ENCODE measurements around the gene TPR. TPM values are rescaled to one million over a fixed set of nuclear protein-coding genes. Genes with fewer than 3 reads are reported as not detected.

Gene TPR
- polyA plus RNA-seq, 2 of the 4 experiments (the other 2 are of a cell fraction), result 49.0 to 93.2 TPM

- ATAC-seq (no peak), DNase-seq (ENCODE audit: low read depth in 1 of 2, low spot score in 1 of 2) (no peak), FAIRE-seq (no peak)
- ChIA-PET CTCF (interaction anchor here (0.8 to 1.4 kb wide), 3 partner anchors 18 to 49 kb away, joined by 3 read pairs; partner anchors contain the start of gene ODR4), POLR2A (no interaction called here)
- 68% methylated on average over 2 of the region's 2 CpGs for WGBS (ENCODE audit: missing lambda C conversion rate)
- no peak overlapping the region for H3K4me2 ChIP-seq
- no peak overlapping the region for H3K4me3 ChIP-seq
- no peak for TF ChIP-seq E2F6 (IDR thresholded peaks at IDR 0.05; ENCODE audit: borderline replicate concordance, low read depth)
- no peak for TF ChIP-seq JUN (IDR thresholded peaks at IDR 0.05)
- TF ChIP-seq MAZ (IDR thresholded peaks at IDR 0.05; ENCODE audit: borderline replicate concordance, low read depth, low read length), result no peak
- TF ChIP-seq HES2 (IDR thresholded peaks at IDR 0.05), result no peak
- TF ChIP-seq CHD4 (IDR thresholded peaks at IDR 0.05; ENCODE audit: borderline replicate concordance), result no peak
- TF ChIP-seq ATOH8 (CRISPR knock-in tag; IDR thresholded peaks at IDR 0.05; ENCODE audit: low read depth), result no peak
- no peak for TF ChIP-seq MYC (IDR thresholded peaks at IDR 0.05; ENCODE audit: borderline replicate concordance, low read length)
- TF ChIP-seq SMC3 (IDR thresholded peaks at IDR 0.05), result no peak
- TF ChIP-seq JUNB (IDR thresholded peaks at IDR 0.05), result no peak
- no peak for TF ChIP-seq EHF (CRISPR knock-in tag; IDR thresholded peaks at IDR 0.05)
- no peak for TF ChIP-seq HDAC2 (IDR thresholded peaks at IDR 0.05)
- H3K9me3 ChIP-seq, result no peaks in the 10 kb centered on the region
- no peak overlapping the region for H3K27ac ChIP-seq
- H3K4me1 ChIP-seq, result no peaks in the 10 kb centered on the region
Observed at GRCh38 chr1:186424539-186424938, 49.5 kb upstream of the TPR start.

GRCh38 chr1:186421446-186421845 is 46.4 kb upstream of the TPR start:
- CTCF ChIA-PET, result interaction anchor here (1.2 kb wide), 2 partner anchors 10 to 184 kb away, joined by 3 read pairs; no protein-coding TSS in a partner anchor
- Histone ChIP-seq H3K27ac (no peak overlapping the region), H3K4me1 (no peaks in the 10 kb centered on the region), H3K4me3 (no peak overlapping the region), H3K4me2 (no peak overlapping the region), H3K9me3 (no peaks in the 10 kb centered on the region)
- POLR2A ChIA-PET, result interaction anchor here (0.7 kb wide), 1 partner anchor 86 kb away, joined by 6 read pairs; no protein-coding TSS in a partner anchor
- WGBS (ENCODE audit: missing lambda C conversion rate), result 92% methylated on average over 6 of the region's 6 CpGs
- no peak for DNase-seq (ENCODE audit: low read depth in 1 of 2, low spot score in 1 of 2)
- no peak for TF ChIP-seq SMC3 (IDR thresholded peaks at IDR 0.05)
- no peak for TF ChIP-seq HMGXB4 (CRISPR knock-in tag; IDR thresholded peaks at IDR 0.05; ENCODE audit: borderline replicate concordance)
- no peak for TF ChIP-seq CHD2 (IDR thresholded peaks at IDR 0.05; ENCODE audit: low read length, partially characterized antibody)
- no peak for ATAC-seq
- FAIRE-seq, result no peak

GRCh38 chr1:186420923-186421322 is 45.9 kb upstream of the TPR start:
- CTCF ChIA-PET, result interaction anchor here (1.2 kb wide), 3 partner anchors 11 to 185 kb away, joined by 3 to 4 read pairs (median 3); no protein-coding TSS in a partner anchor
- POLR2A ChIA-PET, result interaction anchor here (0.7 kb wide), 1 partner anchor 86 kb away, joined by 6 read pairs; no protein-coding TSS in a partner anchor
- H3K4me3 ChIP-seq, result no peak overlapping the region
- ATAC-seq (no peak), FAIRE-seq (no peak), DNase-seq (ENCODE audit: low read depth in 1 of 2, low spot score in 1 of 2) (no peak)
- 92% methylated on average over 1 of the region's 1 CpG for WGBS (ENCODE audit: missing lambda C conversion rate)
- no peak overlapping the region for H3K4me2 ChIP-seq
- no peak overlapping the region for H3K27ac ChIP-seq
- H3K9me3 ChIP-seq, result no peaks in the 10 kb centered on the region
- H3K4me1 ChIP-seq, result no peaks in the 10 kb centered on the region
- TF ChIP-seq ZNF302 (CRISPR knock-in tag; IDR thresholded peaks at IDR 0.05) (no peak), E2F6 (IDR thresholded peaks at IDR 0.05; ENCODE audit: borderline replicate concordance, low read depth) (no peak), CTCF (IDR thresholded peaks at IDR 0.05) (no peak), EHMT2 (IDR thresholded peaks at IDR 0.05; ENCODE audit: low read depth) (no peak), NFE2L2 (conservative IDR thresholded peaks at IDR 0.05; ENCODE audit: low read length) (no peak), ATOH8 (CRISPR knock-in tag; IDR thresholded peaks at IDR 0.05; ENCODE audit: low read depth) (no peak), CBX8 (IDR thresholded peaks at IDR 0.05) (no peak), CHD2 (IDR thresholded peaks at IDR 0.05; ENCODE audit: low read length, partially characterized antibody) (no peak), ELK1 (IDR thresholded peaks at IDR 0.05; ENCODE audit: low read depth, low read length) (no peak), PBX3 (IDR thresholded peaks at IDR 0.05) (no peak), RCOR1 (IDR thresholded peaks at IDR 0.05; ENCODE audit: low read depth, low read length) (no peak), MAZ (IDR thresholded peaks at IDR 0.05; ENCODE audit: borderline replicate concordance, low read depth, low read length) (no peak), KDM5A (IDR thresholded peaks at IDR 0.05) (no peak), RFX5 (IDR thresholded peaks at IDR 0.05) (no peak)

Measured in A549 (cell line).